ENCODE measurements around the gene TBPL2.
"Not testable (repeated sequence)": the region's sequence is repeated elsewhere in the genome, so short reads cannot be mapped to it uniquely, and the experiment has no call there.

Gene TBPL2

DNA sequence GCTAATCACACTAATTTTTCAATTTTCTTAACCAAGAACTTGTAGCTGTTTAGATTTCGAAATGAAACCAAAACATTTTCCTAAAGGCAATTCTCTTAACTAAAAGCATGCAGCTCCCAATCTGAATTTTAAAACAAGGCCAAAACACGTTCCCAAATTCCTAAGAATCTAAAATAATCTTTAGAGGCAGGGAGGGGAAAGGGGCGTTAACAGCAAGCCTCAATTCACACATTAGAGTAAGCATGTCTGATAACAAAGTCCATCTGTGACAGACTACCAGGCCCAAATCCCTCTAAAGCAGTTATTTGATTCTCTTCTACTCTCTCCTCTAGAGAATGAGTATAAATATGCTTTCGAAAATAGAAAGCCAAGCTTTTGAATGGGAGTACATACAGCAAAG is 29.5 kb downstream of the TBPL2 start:
- peaks cover 30% of the 10 kb centered on the region for H3K4me1 Mint-ChIP-seq (ENCODE audit: low read depth)

GRCh38 chr14:55404173-55404854 is 36.1 kb downstream of the TBPL2 start:
- H3K4me1 Mint-ChIP-seq (ENCODE audit: low read depth) = peaks cover 13% of the 10 kb centered on the region

More for the DNA sequence above, 29.5 kb downstream of the TBPL2 start:
- H3K36me3 Mint-ChIP-seq (ENCODE audit: low read depth) = no peaks in the 10 kb centered on the region
- peak overlapping the region; percentile 89 for H3K4me3 Mint-ChIP-seq
- no peaks in the 10 kb centered on the region for H3K27me3 Mint-ChIP-seq (ENCODE audit: low read depth)
- no peak for DNase-seq (ENCODE audit: low spot score)
- H3K27ac Mint-ChIP-seq = peak overlapping the region; percentile 86
- H3K9me3 Mint-ChIP-seq = no peaks in the 10 kb centered on the region

GRCh38 chr14:55401751-55402150 is 38.7 kb downstream of the TBPL2 start:
- Mint-ChIP-seq H3K4me1 (ENCODE audit: low read depth) (peaks cover 7% of the 10 kb centered on the region), H3K27ac (no peak overlapping the region), H3K4me3 (no peak overlapping the region), H3K27me3 (ENCODE audit: low read depth) (no peaks in the 10 kb centered on the region), H3K36me3 (ENCODE audit: low read depth) (peaks cover 2% of the 10 kb centered on the region), H3K9me3 (no peaks in the 10 kb centered on the region)
- no peak for DNase-seq (ENCODE audit: low spot score)

More at GRCh38 chr14:55404173-55404854, 36.1 kb downstream of the TBPL2 start:
- Mint-ChIP-seq H3K27me3 (ENCODE audit: low read depth) (no peaks in the 10 kb centered on the region), H3K9me3 (no peaks in the 10 kb centered on the region), H3K36me3 (ENCODE audit: low read depth) (no peaks in the 10 kb centered on the region), H3K4me3 (no peak overlapping the region), H3K27ac (no peak overlapping the region)
- no peak for DNase-seq (ENCODE audit: low spot score)

DNA sequence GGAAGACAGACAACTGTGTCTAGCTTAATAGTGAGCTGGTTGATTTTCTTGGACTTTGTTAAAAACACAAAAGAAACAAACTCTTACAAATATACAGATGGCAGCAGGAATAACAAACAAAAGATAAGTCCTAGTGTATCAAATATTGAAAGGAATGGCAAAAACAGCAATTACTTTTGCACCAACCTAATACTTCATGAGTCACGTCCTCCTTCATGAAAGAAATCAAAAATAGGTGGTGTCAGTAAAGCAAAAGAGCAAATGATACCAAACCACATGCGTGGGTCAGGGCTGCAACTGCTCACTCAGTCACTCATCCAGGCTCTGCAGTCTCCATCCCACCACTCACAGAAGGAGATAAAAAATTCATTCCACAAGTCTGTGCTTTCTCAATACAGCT is 40.6 kb downstream of the TBPL2 start:
- Mint-ChIP-seq H3K4me3 (no peak overlapping the region), H3K27me3 (ENCODE audit: low read depth) (no peaks in the 10 kb centered on the region), H3K4me1 (ENCODE audit: low read depth) (peaks cover 7% of the 10 kb centered on the region), H3K27ac (no peak overlapping the region), H3K36me3 (ENCODE audit: low read depth) (peaks cover 2% of the 10 kb centered on the region), H3K9me3 (no peaks in the 10 kb centered on the region)
- DNase-seq (ENCODE audit: low spot score) = no peak

GRCh38 chr14:55399183-55399582 is 41.2 kb downstream of the TBPL2 start:
- Mint-ChIP-seq H3K4me1 (ENCODE audit: low read depth) (peaks cover 5% of the 10 kb centered on the region), H3K4me3 (no peak overlapping the region), H3K27me3 (ENCODE audit: low read depth) (no peaks in the 10 kb centered on the region), H3K36me3 (ENCODE audit: low read depth) (peaks cover 2% of the 10 kb centered on the region), H3K9me3 (no peaks in the 10 kb centered on the region), H3K27ac (no peak overlapping the region)
- no peak for DNase-seq (ENCODE audit: low spot score)

DNA sequence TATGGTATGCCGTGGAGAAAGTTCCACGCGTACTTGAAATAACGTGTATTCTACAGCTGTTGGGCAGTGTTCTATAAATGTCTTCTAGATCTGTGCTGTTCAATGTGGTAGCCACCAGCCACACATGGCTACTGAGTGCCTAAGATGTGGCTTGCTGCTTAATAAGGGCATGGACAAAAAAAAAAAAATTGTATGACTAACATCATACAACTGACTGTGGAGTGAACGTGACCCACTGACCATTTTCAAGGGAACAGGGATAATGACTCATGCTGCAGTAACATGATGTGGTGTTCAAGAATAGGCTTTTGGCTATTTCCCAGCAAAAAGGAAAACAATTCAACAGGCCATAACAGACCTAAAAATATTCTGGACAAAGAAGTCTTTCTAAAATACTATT is 41.7 kb downstream of the TBPL2 start:
- DNase-seq (ENCODE audit: low spot score) = no peak
- Mint-ChIP-seq H3K27me3 (ENCODE audit: low read depth) (no peaks in the 10 kb centered on the region), H3K9me3 (no peaks in the 10 kb centered on the region)

GRCh38 chr14:55389330-55389729 is 51.1 kb downstream of the TBPL2 start:
- H3K36me3 Mint-ChIP-seq (ENCODE audit: low read depth) = peaks cover 26% of the 10 kb centered on the region
- H3K4me3 Mint-ChIP-seq = no peak overlapping the region
- DNase-seq (ENCODE audit: low spot score) = no peak
- peaks cover 28% of the 10 kb centered on the region for H3K4me1 Mint-ChIP-seq (ENCODE audit: low read depth)
- peak overlapping the region; percentile 11 for H3K27ac Mint-ChIP-seq
- no peaks in the 10 kb centered on the region for H3K27me3 Mint-ChIP-seq (ENCODE audit: low read depth)
- H3K9me3 Mint-ChIP-seq = no peaks in the 10 kb centered on the region

More for the DNA sequence above, 41.7 kb downstream of the TBPL2 start:
- Mint-ChIP-seq H3K27ac (no peak overlapping the region), H3K36me3 (ENCODE audit: low read depth) (peaks cover 2% of the 10 kb centered on the region), H3K4me1 (ENCODE audit: low read depth) (peaks cover 3% of the 10 kb centered on the region), H3K4me3 (no peak overlapping the region)

- H3K4me1 Mint-ChIP-seq (ENCODE audit: low read depth) = peaks cover 31% of the 10 kb centered on the region
- H3K4me3 Mint-ChIP-seq = no peak overlapping the region
- DNase-seq (ENCODE audit: low spot score) = no peak
- H3K27ac Mint-ChIP-seq = peak overlapping the region; percentile 60
- H3K9me3 Mint-ChIP-seq = no peaks in the 10 kb centered on the region
- no peaks in the 10 kb centered on the region for H3K27me3 Mint-ChIP-seq (ENCODE audit: low read depth)
- H3K36me3 Mint-ChIP-seq (ENCODE audit: low read depth) = peaks cover 27% of the 10 kb centered on the region
Observed at GRCh38 chr14:55388160-55388559, 52.3 kb downstream of the TBPL2 start.

DNA sequence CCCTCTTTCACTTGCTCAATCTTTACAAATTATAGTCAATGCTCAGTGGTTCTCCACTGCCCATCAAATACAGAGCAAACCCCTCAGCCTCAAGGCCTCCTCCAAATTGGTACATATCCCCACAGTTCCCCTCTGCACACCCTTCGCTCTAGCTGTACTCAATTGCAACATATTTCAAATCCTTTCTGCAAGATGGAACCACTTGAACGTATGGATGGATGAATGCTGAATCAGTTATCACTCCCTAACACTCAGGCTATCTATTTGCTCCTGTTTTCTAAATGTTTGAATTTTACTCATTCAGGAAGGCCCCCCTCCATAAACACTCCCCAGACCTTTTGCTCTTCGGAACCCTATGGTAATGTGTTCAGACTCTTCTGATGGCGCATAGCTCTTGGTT is 53.3 kb downstream of the TBPL2 start:
- H3K27me3 Mint-ChIP-seq (ENCODE audit: low read depth) = no peaks in the 10 kb centered on the region
- no peak for DNase-seq (ENCODE audit: low spot score)
- H3K27ac Mint-ChIP-seq = peak overlapping the region; percentile 89
- H3K4me1 Mint-ChIP-seq (ENCODE audit: low read depth) = peaks cover 33% of the 10 kb centered on the region
- peak overlapping the region; percentile 2 for H3K4me3 Mint-ChIP-seq
- H3K9me3 Mint-ChIP-seq = no peaks in the 10 kb centered on the region
- peaks cover 27% of the 10 kb centered on the region for H3K36me3 Mint-ChIP-seq (ENCODE audit: low read depth)

GRCh38 chr14:55386037-55386808 is 54.2 kb downstream of the TBPL2 start:
- Mint-ChIP-seq H3K27ac (peak overlapping the region; percentile 90), H3K4me1 (ENCODE audit: low read depth) (peaks cover 34% of the 10 kb centered on the region), H3K4me3 (peak overlapping the region; percentile 25), H3K27me3 (ENCODE audit: low read depth) (no peaks in the 10 kb centered on the region), H3K36me3 (ENCODE audit: low read depth) (peaks cover 32% of the 10 kb centered on the region), H3K9me3 (no peaks in the 10 kb centered on the region)
- peak; percentile 23 for DNase-seq (ENCODE audit: low spot score)

DNA sequence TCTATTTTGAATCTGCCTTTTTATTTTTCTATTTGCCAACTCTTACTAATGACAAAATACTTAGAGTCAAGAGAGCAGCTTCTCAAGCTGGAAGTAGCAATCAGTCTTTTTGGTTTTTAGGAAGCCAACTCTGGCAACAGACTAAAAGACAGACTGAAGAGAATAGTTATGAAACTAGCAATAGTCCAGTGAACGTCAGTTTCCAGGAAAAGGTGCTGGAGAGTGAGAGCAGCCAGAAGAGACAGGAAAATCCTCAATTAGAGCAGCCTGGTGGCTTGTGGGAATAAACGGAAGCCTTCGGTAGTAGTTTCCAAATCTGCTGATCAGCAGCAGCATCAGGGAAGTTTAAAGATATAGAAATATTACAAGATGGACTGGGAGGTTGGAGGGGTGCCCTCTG is 55.9 kb downstream of the TBPL2 start:
- H3K27me3 Mint-ChIP-seq (ENCODE audit: low read depth) = no peaks in the 10 kb centered on the region
- H3K9me3 Mint-ChIP-seq = no peaks in the 10 kb centered on the region
- peak overlapping the region; percentile 3 for H3K27ac Mint-ChIP-seq
- H3K36me3 Mint-ChIP-seq (ENCODE audit: low read depth) = peaks cover 39% of the 10 kb centered on the region
- no peak overlapping the region for H3K4me3 Mint-ChIP-seq
- no peak for DNase-seq (ENCODE audit: low spot score)
- peaks cover 34% of the 10 kb centered on the region for H3K4me1 Mint-ChIP-seq (ENCODE audit: low read depth)

GRCh38 chr14:55383541-55384140 is 56.8 kb downstream of the TBPL2 start:
- DNase-seq (ENCODE audit: low spot score) = no peak
- Mint-ChIP-seq H3K4me1 (ENCODE audit: low read depth) (peaks cover 33% of the 10 kb centered on the region), H3K27me3 (ENCODE audit: low read depth) (no peaks in the 10 kb centered on the region), H3K36me3 (ENCODE audit: low read depth) (peaks cover 35% of the 10 kb centered on the region), H3K4me3 (no peak overlapping the region), H3K27ac (no peak overlapping the region), H3K9me3 (no peaks in the 10 kb centered on the region)

GRCh38 chr14:55383056-55383466 is 57.4 kb downstream of the TBPL2 start:
- not testable (repeated sequence) for H3K27ac Mint-ChIP-seq; H3K9me3 Mint-ChIP-seq; DNase-seq (ENCODE audit: low spot score); H3K27me3 Mint-ChIP-seq (ENCODE audit: low read depth); H3K4me3 Mint-ChIP-seq
- Mint-ChIP-seq H3K36me3 (ENCODE audit: low read depth) (peaks cover 35% of the 10 kb centered on the region), H3K4me1 (ENCODE audit: low read depth) (peaks cover 27% of the 10 kb centered on the region)

DNA sequence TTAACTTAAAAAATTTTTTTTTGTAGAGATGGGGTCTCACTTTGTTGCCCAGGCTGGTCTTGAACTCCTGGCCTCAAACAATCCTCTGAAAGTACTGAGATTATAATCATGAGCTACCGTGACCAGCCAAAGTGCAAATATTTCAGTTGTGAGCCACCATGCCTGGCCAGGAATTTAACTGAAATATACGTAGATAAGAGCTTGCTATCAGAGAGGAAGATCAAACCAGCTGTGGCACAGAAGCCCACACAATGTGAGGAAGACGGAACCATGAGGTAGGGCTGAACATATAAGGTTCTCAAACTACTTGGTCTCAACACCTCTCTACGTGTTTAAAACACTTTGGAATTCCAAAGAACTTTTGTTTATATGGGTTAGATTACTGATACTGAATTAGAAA is 57.9 kb downstream of the TBPL2 start:
- Mint-ChIP-seq H3K36me3 (ENCODE audit: low read depth) (peaks cover 36% of the 10 kb centered on the region), H3K27me3 (ENCODE audit: low read depth) (no peaks in the 10 kb centered on the region), H3K27ac (no peak overlapping the region), H3K4me3 (no peak overlapping the region), H3K9me3 (no peaks in the 10 kb centered on the region), H3K4me1 (ENCODE audit: low read depth) (peaks cover 26% of the 10 kb centered on the region)
- no peak for DNase-seq (ENCODE audit: low spot score)

Measured in T-helper 2 cell treated with Interferon-gamma antibody and Interleukin-4, amounts not matched to agents 5 μg/mL and 100 μg/mL, for 36 hours (primary cell).